NCI-H748 (cell line): Measurements from ENCODE around the gene WDR76.
A peak's percentile ranks its signal among the peaks of the same experiment; 100 is the strongest.
"Not testable (repeated sequence)": the region's sequence is repeated elsewhere in the genome, so short reads cannot be mapped to it uniquely, and the experiment has no call there.

Experiments
- DNase-seq: peaks from one replicate; lab custom pipeline; 2025; ENCODE audit not compliant: unreplicated experiment; lab: John Stamatoyannopoulos, UW

WDR76 gene

DNA sequence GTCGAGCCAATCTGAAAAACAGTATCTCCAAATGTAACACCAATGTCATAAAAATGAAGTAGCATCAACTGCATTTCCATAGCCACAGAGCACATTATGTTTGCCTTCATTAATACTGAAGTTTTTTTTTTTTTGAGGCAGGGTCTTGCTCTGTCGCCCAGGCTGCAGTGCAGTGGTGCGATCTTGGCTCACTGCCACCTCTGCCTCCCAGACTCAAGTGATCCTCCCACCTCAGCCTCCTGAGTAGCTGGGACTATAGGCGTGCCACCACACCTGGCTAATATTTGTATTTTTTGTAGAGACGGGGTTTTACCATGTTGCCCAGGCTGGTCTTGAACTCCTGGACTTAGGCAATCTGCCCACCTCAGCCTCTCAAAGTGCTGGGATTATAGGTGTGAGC, 11.7 kb upstream of the WDR76 start:
- DNase-seq, result not testable (repeated sequence)

GRCh38 chr15:43821505-43821904, 5.3 kb upstream of the WDR76 start:
- DNase-seq, result no peak

GRCh38 chr15:43824302-43825246, 2.2 kb upstream of the WDR76 start, which contains the start of gene MFAP1:
Gene MFAP1, minus strand, starts transcription at chr15:43824690. Its CDS starts 121 bp downstream, at chr15:43824569.
- peak; percentile 97 for DNase-seq

- not testable (repeated sequence) for DNase-seq
Observed at GRCh38 chr15:43825305-43825704, 1.5 kb upstream of the WDR76 start.

DNA sequence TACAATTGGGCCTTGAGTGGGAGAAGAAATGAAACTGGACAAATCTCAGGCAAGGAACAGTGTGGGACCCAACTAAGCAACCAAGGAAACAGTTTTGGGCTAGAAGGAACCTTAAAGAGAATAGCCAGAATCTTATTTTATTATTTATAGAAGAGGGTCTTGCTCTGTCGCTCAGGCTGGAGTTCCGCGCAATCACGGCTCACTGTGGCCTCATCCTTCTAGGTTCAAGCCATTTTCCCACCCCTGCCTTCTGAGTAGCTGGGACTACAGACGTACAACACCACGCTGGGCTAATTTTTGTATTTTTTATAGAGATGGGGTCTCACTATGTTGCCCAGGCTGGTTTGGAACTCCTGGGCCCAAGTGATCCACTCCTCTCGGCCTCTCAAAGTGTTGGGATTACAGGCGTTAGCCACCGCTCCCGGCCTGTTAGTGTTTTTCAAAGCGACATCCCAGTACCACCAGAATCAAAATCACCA, 734 bp upstream of the WDR76 start:
- no peak for DNase-seq

GRCh38 chr15:43828061-43828657, 1.4 kb downstream of the WDR76 start:
- peak; percentile 16 for DNase-seq

DNA sequence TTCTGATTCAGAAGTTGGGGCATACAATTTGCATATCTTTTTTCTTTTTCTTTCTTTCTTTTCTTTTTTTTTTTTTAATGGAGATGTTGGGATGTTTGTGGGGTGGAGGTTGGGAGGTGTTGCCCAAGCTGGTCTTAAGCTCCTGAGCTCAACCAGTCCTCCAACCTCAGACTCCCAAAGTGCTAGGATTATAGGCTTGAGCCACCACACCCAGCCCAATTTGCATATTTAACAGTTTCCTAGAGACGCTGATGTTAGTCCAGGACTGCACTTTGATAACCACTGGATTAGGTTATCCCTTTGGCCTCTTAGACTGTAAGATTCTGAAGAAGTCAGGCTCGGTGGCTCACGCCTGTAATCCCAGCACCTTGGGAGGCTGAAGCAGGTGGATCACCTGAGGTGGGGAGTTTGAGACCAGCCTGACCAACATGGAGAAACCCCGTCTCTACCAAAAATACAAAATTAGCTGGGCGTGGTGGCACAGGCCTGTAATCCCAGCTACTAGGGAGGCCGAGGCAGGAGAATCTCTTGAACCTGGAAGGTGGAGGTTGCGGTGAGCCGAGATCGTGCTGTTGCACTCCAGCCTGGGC, 3.2 kb downstream of the WDR76 start:
- DNase-seq, result not testable (repeated sequence)

DNA sequence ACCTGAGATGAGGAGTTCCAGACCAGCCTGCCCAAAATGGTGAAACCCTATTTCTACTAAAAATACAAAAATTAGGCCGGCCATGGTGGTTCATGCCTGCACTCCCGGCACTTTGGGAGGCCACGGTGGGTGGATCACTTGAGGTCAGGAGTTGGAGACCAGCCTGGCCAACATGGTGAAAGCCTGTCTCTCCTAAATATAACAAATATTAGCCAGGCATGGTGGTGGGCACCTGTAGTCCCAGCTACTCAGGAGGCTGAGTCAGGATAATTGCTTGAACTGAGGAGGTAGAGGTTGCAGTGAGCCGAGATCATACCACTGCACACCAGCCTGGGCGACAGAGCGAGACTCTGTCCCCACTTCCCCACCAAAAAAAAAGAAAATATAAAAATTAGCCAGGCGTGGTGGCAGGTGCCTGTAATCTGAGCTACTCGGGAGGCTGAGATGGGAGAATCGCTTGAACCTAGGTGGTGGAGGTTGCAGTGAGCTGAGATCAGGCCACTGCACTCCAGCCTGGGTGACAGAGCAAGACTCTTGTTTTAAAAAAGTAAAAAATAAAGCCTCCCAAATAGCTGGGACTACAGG, 4.0 kb downstream of the WDR76 start:
- not testable (repeated sequence) for DNase-seq

DNA sequence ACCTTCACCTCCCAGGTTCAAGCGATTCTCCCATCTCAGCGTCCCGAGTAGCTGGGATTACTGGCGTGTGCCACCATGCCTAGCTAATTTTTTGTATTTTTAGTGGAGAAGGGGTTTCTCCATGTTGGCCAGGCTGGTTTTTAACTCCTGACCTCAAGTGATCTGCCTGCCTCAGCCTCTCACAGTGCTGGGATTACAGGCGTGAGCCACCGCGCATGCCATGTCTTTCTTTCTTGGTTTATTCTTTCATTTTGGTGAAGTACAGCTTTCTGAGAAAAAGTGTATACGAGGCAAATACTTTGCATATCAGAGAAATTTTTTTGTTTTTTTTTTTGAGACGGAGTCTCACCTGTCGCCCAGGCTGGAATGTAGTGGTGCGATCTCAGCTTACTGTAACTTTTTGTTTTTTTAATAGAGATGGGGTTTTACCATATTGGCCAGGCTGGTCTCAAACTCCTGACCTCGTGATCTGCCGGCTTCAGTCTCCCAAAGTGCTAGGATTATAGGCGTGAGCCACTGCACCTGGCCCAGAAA, 4.8 kb downstream of the WDR76 start:
- DNase-seq, result not testable (repeated sequence)

DNA sequence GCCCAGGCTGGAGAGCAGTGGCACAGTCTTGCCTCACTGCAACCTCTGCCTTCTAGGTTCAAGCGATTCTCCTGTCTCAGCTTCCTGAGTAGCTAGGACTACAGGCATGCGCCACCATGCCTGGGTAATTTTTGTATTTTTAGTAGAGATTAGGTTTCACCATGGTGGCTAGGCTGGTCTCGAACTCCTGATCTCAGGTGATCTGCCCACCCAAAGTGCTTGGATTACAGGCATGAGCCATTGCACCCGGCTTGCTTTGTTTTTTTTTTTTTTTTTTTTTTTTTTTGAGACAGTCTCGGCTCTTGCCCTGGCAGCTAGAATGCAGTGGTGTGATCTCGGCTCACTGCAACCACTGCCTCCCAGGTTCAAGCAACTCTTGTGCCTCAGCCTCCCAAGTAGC, 5.7 kb downstream of the WDR76 start:
- not testable (repeated sequence) for DNase-seq

DNA sequence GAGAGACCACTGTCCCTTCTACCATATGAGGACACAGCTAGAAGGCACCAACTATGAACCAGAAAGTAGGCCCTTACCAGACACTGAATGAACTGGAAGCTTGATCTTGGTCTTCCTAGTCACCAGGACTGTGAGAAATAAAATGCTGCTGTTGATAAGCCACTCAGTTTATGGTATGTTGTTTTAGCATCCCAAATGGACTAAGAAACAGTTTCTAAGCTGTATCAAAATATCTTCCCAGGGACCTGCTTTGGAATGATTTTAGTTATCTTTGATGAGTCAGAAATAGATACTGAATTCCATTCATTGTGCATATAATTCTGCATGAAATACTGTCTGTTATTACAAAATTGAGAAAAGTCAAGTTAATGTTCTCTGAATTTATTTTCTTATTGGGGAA, 18.6 kb downstream of the WDR76 start:
- no peak for DNase-seq

GRCh38 chr15:43851251-43851650, 24.4 kb downstream of the WDR76 start:
- no peak for DNase-seq

DNA sequence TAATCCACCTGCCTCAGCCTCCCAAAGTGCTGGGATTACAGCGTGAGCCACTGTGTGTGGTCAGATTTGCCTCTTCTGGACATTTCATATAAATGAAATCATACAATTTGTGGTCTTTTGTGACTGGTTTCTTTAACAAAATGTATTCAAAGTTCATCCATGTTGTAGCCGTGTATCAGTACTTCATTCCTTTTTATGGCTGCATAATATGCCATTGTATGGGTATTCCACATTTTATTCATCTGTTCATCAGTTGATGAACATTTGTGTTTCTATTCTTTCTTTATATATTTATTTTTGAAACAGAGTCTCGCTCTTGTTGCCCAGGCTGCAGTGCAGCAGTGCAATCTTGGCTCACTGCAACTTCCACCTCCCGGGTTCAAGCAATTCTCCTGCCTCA, 25.8 kb downstream of the WDR76 start:
- DNase-seq, result no peak

DNA sequence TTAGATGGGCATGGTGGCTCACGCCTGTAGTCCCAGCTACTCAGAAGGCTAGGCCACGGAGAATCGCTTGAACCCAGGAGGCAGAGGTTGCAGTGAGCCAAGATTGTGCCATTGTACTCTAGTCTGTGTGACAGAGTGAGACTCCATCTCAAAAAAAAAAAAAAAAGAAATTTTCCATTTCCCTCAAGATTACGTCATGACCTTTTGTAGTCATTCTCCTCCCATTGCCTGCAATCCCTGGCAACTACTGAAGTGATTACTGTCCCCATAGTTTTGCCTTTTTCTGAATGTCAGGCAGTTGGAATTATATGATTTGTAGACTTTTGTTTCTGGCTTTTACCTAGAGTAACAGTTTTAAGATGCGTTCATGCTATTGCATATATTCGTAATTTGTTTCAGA, 28.0 kb downstream of the WDR76 start:
- DNase-seq, result no peak

- DNase-seq, result no peak
Observed at GRCh38 chr15:43859546-43859945, 32.7 kb downstream of the WDR76 start.

DNA sequence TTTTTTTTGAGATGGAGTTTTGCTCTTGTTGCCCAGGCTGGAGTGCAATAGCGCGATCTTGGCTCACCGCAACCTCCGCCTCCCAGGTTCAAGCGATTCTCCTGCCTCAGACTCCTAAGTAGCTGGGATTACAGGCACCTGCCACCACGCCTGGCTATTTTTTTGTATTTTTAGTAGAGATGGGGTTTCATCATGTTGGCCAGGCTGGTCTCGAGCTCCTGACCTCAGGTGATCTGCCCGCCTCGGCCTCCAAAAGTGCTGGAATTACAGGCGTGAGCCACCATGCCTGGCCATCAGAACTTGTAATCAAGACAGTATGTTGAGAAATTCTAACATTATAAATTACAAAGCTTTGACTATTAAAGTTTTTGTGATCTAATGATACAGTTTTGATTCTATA, 39.8 kb downstream of the WDR76 start:
- DNase-seq, result not testable (repeated sequence)

DNA sequence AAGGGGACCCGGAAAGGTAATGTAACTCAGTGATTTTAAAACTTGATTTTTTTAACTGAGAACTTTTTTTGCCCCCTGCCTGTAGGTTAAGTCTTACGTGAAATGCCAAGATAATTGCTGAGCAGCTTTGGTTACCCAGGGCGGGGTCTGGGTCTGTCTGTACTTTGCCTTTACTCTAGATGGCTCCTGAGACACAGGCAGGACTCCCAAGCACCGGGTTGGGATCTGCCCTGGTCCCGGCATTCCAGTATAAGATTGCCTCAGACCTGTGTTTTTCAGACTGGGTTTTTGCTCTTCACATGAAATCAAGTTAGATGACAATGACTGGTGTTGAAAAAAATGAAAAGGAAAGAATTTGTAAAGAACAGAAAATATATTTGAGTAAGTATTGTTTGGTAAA, 40.3 kb downstream of the WDR76 start:
- DNase-seq, result no peak

DNA sequence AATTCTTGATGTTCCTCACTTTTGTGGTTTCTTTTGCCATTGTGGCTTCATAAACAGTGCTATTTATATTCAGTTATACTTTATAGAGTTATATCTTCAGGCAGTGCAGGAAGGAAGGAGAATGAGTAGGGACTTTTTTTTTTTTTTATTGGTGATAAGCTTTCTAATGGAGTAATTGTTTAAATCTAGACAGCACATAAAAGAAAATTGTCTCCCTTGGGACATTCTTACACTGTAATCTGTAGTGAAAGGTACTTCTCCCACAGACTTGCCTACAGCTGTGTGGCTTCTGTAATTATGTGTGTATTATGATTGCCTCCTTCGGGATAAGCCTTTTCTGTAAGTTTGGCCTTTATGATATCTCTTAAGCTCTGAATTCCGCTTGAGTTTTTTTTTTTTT, 41.6 kb downstream of the WDR76 start:
- no peak for DNase-seq

- no peak for DNase-seq
Observed at GRCh38 chr15:43871835-43872234, 45.0 kb downstream of the WDR76 start.

DNA sequence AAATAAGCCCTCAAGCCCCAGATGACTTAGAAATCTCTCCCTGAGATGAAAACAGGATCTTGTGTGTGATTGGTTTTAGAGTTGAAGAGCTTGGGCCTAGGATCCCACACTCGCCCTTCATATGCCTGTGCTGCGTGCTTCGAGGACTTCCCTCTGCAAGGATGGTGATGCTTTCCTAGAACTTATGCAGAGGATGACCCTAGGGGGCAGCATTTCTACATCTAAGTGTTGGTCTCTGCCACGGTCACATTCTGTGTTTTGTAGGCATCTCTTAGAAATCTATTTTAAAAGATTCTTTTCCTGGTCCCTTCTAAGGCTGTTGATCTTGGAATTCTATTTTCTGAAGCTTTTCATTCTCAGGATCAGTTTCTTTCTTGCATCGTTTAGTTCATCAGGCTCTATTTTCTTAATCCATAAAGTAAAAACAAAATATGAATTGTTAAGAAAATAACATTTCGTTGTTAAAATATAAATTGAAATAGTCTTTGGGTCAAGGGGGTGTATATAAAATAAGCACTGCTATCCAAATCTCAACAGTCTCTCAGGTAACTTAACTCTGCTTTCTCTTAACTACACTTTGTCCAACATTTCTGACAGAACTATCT, 45.7 kb downstream of the WDR76 start:
- DNase-seq, result peak; percentile 40

- no peak for DNase-seq
Observed at GRCh38 chr15:43873651-43874050, 46.8 kb downstream of the WDR76 start.
